Measurements from ENCODE around the gene ALDH8A1.
"Not testable (repeated sequence)": the region's sequence is repeated elsewhere in the genome, so short reads cannot be mapped to it uniquely, and the experiment has no call there.

ALDH8A1 gene

DNA sequence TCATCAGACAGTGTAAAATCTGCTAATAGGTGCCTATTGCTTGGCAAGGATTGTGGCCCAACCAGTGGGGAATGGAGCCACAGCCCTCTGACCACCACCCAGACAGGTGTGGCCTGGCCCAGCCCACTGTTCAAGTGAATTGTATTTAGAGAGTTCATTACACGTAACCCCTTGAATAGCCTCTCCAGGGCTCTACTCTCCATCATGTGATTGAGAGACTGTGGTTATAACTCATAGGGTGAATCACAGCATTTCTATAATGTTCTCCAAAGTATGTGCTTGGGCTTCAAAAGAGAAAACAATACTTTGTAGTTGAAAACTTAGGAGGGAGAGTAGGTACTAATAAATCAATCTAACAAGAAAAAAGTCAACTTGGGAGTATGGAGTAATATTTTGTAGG is 38.4 kb downstream of the ALDH8A1 start:
- FAIRE-seq (no peak), DNase-seq (ENCODE audit: insufficient read length, low spot score) (peak; percentile 53)

- DNase-seq (ENCODE audit: insufficient read length, low spot score) (no peak), FAIRE-seq (no peak)
These were observed 39.3 kb downstream of the ALDH8A1 start for GRCh38 chr6:134910593-134910935.

GRCh38 chr6:134909701-134910592 is 40.0 kb downstream of the ALDH8A1 start:
- DNase-seq (ENCODE audit: insufficient read length, low spot score) (no peak), FAIRE-seq (no peak)

DNA sequence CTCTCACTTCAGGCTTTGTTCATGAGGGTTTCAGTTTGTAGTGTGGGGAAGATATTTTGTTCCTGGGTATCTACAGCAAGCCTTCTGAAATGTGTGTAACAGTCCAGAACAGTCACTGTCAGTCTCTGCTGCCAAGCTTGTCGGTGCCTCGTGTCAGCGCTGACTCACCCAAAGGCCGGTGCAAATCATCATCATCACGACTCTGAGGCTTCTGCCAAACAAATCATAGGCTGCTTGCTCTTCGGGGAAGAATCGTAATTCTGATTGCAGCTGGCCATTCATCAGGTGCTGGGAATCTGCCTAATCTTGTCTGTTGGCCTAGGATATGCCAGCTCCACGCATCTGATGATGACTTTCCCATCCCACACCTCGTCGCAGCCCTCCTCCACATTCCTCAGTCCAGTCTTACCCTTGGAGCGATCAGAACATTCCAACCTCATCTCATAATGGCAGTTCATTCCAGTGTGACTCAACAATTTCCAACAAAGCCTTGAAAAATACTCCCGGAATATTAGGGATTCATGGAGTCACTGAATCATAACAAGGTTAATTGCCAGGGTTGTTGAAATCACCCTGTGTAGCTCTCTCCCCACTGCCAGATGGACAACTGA is 40.9 kb downstream of the ALDH8A1 start:
- peak; percentile 83 for DNase-seq (ENCODE audit: insufficient read length, low spot score)
- peak; percentile 98 for FAIRE-seq

DNA sequence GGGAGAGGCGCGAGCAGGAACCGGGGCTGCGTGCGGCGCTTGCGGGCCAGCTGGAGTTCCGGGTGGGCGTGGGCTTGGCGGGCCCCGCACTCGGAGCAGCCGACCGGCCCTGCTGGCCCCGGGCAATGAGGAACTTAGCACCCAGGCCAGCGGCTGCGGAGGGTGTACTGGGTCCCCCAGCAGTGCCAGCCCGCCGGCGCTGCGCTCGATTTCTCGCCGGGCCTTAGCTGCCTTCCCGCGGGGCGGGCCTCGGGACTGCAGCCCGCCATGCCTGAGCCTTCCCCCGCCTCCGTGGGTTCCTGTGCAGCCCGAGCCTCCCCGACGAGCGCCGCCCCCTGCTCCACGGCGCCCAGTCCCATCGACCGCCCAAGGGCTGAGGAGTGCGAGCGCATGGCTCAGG is 45.2 kb downstream of the ALDH8A1 start:
- FAIRE-seq, result not testable (repeated sequence)

DNA sequence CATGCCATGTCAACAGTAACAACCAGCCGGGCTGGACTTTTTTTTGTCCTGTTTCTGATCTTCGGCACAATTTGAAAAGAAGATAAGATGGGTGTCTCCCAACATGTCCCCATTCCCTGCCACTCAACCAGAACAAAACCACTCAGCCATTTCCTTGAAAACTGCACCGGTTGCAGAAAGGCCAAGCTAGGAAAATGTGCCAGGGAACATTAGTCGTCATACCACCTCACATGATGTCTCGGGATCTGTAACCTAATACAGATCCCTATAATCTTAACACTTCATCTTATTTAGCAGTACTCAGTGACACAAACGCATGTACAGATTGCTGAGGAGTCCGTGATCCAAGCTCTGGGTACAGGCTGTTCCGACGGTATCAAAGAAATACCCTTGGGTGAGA is 46.5 kb downstream of the ALDH8A1 start:
- FAIRE-seq (no peak), DNase-seq (ENCODE audit: insufficient read length, low spot score) (no peak)

More for the DNA sequence above, 45.2 kb downstream of the ALDH8A1 start:
- not testable (repeated sequence) for DNase-seq (ENCODE audit: insufficient read length, low spot score)

DNA sequence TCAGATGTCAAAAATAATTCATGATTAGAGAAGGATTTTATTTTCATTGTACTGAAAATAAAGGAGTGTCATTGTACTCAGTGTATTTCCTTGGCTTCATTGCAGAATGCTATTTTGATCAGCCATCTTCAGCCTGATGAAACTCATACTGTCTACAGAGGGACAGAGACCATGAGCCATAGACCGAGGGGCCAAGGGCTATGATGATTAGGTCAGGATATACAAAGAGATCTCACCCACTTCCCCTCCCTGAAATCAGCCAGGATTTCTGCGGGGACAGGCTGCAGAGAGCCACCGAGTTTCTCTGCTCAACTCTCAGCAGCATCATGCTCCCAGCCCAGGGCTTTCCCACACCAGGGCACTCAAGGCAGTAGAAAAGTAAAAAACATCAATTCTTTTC is 47.0 kb downstream of the ALDH8A1 start:
- no peak for FAIRE-seq

DNA sequence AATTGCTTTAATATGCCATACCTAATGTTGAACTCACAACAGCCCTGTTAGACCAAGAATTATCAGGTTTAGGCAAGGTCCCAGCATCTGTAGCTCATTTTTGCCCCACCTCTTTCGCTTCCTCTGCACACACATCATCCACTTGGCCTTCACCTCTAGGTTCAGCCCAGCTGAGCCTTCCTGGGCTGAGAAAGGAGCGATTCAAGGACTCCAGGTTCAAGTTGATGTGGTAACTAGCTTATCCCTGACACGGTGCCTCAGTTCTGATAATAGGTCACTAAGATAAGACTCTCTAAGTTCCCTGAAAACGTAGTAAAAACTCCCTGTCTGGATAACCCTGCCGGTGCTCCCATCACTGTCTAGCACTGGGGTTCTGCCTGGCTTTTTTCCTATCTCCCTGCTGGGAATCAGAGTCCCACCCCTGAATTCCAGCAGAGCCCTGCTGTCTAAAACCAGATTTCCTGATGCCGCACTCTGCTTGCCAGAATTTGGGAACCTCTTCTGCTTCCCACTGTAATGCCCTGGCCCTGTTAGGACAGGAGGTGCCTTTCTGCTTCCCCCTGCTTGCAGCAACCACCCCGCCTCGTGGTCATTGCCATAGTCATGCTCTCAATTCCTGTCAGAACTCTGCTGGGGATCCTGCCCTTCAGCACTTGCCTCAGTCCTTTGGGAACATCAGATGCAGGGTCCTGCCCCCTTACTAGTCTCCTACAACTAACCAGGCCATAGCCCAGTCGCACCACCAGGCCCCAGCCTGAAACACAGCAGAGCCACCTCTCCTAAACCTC is 47.6 kb downstream of the ALDH8A1 start:
- FAIRE-seq (no peak), DNase-seq (ENCODE audit: insufficient read length, low spot score) (no peak)

More for the DNA sequence above, 47.0 kb downstream of the ALDH8A1 start:
- no peak for DNase-seq (ENCODE audit: insufficient read length, low spot score)

DNA sequence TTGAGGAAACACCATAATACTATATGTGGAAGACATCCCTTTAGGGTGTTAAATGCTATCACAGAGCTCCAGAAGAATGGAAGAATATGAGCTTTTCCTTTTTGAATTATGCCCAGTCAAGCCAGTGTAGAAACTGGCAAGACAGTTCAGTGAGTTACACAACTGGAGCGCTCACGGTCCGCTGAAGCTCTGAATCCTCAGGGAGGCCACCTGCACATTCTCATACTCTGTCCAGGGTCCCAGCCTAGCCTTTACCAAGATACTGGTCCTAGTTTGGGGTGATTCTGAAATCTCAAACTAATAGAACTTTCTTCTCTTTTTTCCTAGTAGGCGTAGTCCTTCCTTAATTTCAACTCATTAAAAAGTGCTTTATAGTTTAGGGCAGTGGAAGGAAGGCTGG is 51.3 kb downstream of the ALDH8A1 start:
- DNase-seq (ENCODE audit: insufficient read length, low spot score) (no peak), FAIRE-seq (no peak)

DNA sequence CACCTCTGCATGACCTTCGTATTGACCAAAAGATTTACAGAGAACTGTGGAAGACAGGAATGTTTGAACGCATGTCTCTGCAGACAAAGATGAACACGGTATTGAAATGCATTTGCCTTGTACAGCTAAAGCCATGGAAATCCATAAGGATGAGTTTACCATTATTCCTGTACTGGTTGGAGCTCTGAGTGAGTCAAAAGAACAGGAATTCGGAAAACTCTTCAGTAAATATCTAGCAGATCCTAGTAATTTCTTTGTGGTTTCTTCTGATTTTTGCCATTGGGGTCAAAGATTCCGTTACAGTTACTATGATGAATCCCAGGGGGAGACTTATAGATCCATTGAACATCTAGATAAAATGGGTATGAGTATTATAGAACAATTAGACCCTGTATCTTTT is 51.7 kb downstream of the ALDH8A1 start:
- not testable (repeated sequence) for DNase-seq (ENCODE audit: insufficient read length, low spot score); FAIRE-seq

- DNase-seq (ENCODE audit: insufficient read length, low spot score) (no peak), FAIRE-seq (no peak)
These were observed 53.0 kb downstream of the ALDH8A1 start for GRCh38 chr6:134896910-134897309.

- no peak for FAIRE-seq
- no peak for DNase-seq (ENCODE audit: insufficient read length, low spot score)
These were observed 55.1 kb downstream of the ALDH8A1 start for GRCh38 chr6:134894800-134895199.

DNA sequence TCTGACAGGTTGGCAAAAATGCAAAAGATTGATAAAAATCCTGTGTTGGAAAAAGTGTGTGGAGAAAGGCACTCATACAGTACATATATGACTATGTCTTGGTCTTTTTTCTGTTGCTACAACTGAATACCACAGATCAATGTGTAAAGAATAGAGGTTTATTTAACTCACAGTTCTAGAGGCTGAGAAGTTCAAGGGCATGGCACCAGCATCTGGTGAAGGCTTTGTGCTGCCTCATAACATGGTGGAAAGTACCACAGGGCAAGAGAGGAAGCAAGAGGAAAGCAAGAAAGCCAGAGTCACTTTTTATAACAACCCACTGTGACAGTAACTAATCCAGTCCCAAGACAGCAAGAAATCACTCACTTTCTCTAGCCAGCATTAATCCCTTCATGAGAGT is 57.5 kb downstream of the ALDH8A1 start:
- DNase-seq (ENCODE audit: insufficient read length, low spot score), result no peak
- no peak for FAIRE-seq

DNA sequence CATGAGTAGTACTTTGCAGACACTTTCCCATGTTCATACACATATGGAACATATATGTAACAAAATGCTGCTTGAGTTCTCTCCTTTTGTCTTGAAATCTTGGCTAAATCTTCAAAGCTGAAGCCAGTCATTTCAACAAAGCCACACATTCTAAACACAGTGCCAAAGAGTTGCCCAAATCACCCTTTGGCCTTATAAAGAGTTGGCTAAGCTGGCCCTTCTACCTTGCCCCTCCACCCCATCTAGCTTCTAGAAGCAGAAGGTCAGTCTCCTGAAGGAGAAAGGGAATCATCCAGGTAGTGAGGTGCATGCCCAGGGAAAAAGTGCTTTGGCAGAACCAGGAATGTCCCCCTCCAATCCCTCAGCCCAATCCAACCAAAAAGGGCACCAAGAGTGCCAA is 58.3 kb downstream of the ALDH8A1 start:
- FAIRE-seq (no peak), DNase-seq (ENCODE audit: insufficient read length, low spot score) (no peak)

GRCh38 chr6:134888316-134888715 is 61.6 kb downstream of the ALDH8A1 start:
- FAIRE-seq, result no peak
- no peak for DNase-seq (ENCODE audit: insufficient read length, low spot score)

DNA sequence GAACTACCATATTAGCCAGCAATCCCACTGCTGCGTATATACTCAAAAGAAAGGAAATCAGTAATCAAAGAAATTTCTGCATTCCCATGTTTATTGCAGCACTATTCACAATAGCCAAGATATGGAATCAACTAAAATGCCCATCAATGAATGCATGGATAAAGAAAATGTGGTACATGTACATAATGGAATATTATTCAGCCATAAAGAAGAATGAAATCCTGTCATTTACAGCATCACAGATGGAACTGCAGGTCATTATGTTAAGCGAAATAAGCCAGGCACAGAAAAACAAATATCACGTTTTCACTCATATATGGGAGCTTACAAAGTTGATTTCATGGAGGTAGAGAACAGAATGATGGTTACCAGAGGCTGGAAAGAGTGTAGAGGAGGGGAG is 65.1 kb downstream of the ALDH8A1 start:
- no peak for DNase-seq (ENCODE audit: insufficient read length, low spot score)
- FAIRE-seq, result no peak

DNA sequence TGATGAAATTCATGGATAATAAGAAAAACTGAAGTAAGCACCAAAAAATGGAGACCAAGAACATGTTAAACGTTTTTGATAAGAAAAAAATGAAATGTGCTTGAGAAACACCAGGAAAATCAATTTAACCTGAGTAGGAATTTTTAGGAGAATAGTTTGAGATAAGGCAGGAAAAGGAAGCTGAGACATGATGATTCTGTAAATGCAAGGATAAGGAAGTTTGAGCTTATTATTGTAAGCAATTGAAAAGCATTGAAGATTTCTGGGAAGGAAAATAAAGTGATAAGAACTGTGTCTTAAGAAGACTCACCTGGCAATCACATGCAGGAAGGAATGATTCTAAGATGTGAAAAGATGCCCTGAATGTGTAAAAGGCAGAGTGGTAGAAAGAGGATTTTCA is 66.6 kb downstream of the ALDH8A1 start:
- DNase-seq (ENCODE audit: insufficient read length, low spot score), result no peak
- FAIRE-seq, result no peak

- FAIRE-seq (no peak), DNase-seq (ENCODE audit: insufficient read length, low spot score) (peak; percentile 19)
These were observed 67.4 kb downstream of the ALDH8A1 start for GRCh38 chr6:134882426-134883038.

- DNase-seq (ENCODE audit: insufficient read length, low spot score) (no peak), FAIRE-seq (no peak)
These were observed 69.3 kb downstream of the ALDH8A1 start for GRCh38 chr6:134880487-134881190.

GRCh38 chr6:134878136-134878535 is 71.8 kb downstream of the ALDH8A1 start:
- no peak for FAIRE-seq

More at GRCh38 chr6:134878136-134878535, 71.8 kb downstream of the ALDH8A1 start:
- no peak for DNase-seq (ENCODE audit: insufficient read length, low spot score)

All from HTR-8/SVneo (cell line).